Measurements from ENCODE around the gene LARGE1. TPM values are rescaled to one million over a fixed set of nuclear protein-coding genes. Genes with fewer than 3 reads are reported as not detected.
A peak's percentile ranks its signal among the peaks of the same experiment; 100 is the strongest.

The LARGE1 gene
- 10 to 100 TPM; 40.8 to 68.9 (median 56.0) TPM for total RNA-seq
- polyA plus RNA-seq, result 10 to 100 TPM; 14.9 to 91.6 (median 25.9) TPM
- long read RNA-seq, donor 1, full-length matches to known transcripts, result 4 of 27 reads
- long read RNA-seq, donor 1, partial matches to known transcripts, result 15 of 27 reads
- long read RNA-seq, donor 1, other reads (novel, unspliced or antisense), result 8 of 27 reads
- long read RNA-seq, donor 2, full-length matches to known transcripts, result 7 of 97 reads
- long read RNA-seq, donor 2, partial matches to known transcripts, result 76 of 97 reads
- long read RNA-seq, donor 2, other reads (novel, unspliced or antisense), result 14 of 97 reads

DNA sequence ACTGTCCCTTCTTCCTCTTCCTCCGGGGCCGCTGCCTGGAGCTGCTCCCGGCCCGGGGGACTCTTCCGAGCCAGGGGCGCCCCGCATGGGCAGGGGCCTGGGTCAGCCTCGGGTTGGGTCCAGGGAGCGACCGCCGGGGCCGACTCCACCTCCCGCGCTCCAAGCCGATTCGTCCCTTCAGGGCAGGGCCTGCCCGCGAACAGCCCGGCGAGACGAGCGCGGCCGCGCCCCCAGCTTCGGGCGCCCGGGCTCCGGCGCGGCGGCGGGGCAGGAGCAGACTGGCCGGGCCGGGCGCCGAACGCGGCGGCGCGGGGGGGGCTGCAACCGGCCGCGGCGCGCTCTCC is at the start of gene LARGE1:
LARGE1 (minus strand) TSS at position 280 of the 344 bp plus-strand sequence.
- Histone ChIP-seq H3K27ac (peak within 1 kb of the TSS; percentile 89), H3K4me1 (peaks cover 37% of the 10 kb centered on the region), H3K27me3 (ENCODE audit: insufficient read depth in 3 of 3, low read length in 2 of 3) (no peaks in the 10 kb centered on the region), H3K4me3 (peak within 1 kb of the TSS; percentile 98), H3K9me3 (no peaks in the 10 kb centered on the region), H3K36me3 (ENCODE audit: insufficient read depth in 1 of 2, low read depth in 1 of 2) (no peaks in the 10 kb centered on the region)
- TF ChIP-seq, protein P1, sequence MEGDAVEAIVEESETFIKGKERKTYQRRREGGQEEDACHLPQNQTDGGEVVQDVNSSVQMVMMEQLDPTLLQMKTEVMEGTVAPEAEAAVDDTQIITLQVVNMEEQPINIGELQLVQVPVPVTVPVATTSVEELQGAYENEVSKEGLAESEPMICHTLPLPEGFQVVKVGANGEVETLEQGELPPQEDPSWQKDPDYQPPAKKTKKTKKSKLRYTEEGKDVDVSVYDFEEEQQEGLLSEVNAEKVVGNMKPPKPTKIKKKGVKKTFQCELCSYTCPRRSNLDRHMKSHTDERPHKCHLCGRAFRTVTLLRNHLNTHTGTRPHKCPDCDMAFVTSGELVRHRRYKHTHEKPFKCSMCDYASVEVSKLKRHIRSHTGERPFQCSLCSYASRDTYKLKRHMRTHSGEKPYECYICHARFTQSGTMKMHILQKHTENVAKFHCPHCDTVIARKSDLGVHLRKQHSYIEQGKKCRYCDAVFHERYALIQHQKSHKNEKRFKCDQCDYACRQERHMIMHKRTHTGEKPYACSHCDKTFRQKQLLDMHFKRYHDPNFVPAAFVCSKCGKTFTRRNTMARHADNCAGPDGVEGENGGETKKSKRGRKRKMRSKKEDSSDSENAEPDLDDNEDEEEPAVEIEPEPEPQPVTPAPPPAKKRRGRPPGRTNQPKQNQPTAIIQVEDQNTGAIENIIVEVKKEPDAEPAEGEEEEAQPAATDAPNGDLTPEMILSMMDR (IDR thresholded peaks at IDR 0.05), result no peak
- peak; percentile 45 to 59 for DNase-seq
- intact Hi-C loops (cut with DNase I), result loop anchor here (5.0 to 10.0 kb wide), 3 partner anchors 163 to 618 kb away; no protein-coding TSS in a partner anchor
- peak; percentile 1 to 34 (median 26) for ATAC-seq
- WGBS, 3 donors, result 0 to 2% (median 1%) methylated on average over 17 to 46 of the region's 47 CpGs

DNA sequence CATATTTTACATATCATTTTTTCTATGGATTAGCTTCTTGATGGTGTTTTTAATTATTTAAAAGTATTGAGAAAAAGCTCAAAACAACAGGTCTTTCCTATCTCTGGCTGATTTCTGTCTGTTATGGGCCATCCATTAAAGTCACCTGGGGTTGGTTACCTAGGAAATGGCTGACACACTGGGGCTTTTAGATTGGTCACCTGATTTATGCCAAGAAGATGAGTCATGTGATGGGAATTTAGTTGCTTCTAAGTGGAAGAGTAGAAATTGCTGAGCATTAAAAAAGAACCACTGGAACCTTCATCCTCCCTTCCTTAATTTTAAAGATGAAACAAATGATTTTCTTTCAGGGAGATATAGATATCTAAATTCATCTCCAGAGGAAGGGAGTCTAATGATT is 48.8 kb upstream of the LARGE1 start:
- peaks cover 0 to 7% (median 2%) of the 10 kb centered on the region in 3 donors for H3K27me3 ChIP-seq (ENCODE audit: insufficient read depth in 3 of 3, low read length in 2 of 3)
- DNase-seq (no peak), ATAC-seq (no peak)
- H3K9me3 ChIP-seq, result no peaks in the 10 kb centered on the region
- TF ChIP-seq, protein P1 (IDR thresholded peaks at IDR 0.05), result no peak
- no peak overlapping the region for H3K4me3 ChIP-seq
- H3K27ac ChIP-seq, result no peak overlapping the region
- intact Hi-C loops (cut with DNase I), result no loop called here
- H3K36me3 ChIP-seq (ENCODE audit: insufficient read depth in 1 of 2, low read depth in 1 of 2), result no peaks in the 10 kb centered on the region
- H3K4me1 ChIP-seq, result no peaks in the 10 kb centered on the region

DNA sequence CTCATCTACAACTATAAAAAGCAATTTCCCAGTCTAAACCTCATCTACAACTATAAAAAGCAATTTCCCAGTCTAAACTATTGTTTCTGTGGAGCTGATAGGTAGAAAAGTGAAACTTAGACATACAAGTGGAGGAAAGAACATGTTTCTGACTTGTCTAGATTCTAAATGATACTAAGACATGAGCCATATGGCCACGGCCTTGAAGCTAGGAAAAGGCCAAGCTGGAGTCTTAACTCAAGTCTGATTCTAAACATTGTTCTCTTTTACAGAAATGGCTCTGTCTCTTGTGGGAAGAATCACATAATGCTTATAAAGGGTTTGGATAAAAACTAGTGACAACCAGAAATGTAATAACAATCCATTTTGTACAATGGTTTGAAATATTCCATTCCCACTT is 43.8 kb upstream of the LARGE1 start:
- WGBS, 3 donors, result 81 to 89% (median 88%) methylated on average over 1 of the region's 1 CpG
- H3K4me3 ChIP-seq, result no peak overlapping the region
- TF ChIP-seq, protein P1 (IDR thresholded peaks at IDR 0.05), result no peak

DNA sequence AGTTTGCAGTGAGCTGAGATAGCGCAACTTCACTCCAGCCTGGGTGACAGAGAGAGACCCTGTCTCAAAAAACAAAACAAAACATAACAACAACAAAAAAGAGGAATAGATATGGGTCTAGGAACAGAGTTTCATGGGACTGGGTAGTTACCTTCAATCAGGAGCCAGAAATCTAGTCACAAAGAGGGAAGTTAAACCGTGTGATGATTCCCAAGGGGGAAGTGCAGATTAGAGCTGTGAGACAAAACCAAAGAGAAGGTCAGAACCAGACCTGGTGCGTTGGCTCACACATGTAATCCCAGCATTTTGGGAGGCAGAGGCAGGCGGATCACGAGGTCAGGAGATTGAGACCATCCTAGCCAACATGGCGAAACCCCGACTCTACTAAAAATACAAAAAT is 42.1 kb upstream of the LARGE1 start:
- H3K36me3 ChIP-seq (ENCODE audit: insufficient read depth in 1 of 2, low read depth in 1 of 2), result no peaks in the 10 kb centered on the region

More for the DNA sequence above, 43.8 kb upstream of the LARGE1 start:
- H3K9me3 ChIP-seq, result no peaks in the 10 kb centered on the region
- peaks cover 0 to 3% (median 0%) of the 10 kb centered on the region in 3 donors for H3K27me3 ChIP-seq (ENCODE audit: insufficient read depth in 3 of 3, low read length in 2 of 3)
- no peak for DNase-seq
- no peaks in the 10 kb centered on the region for H3K36me3 ChIP-seq (ENCODE audit: insufficient read depth in 1 of 2, low read depth in 1 of 2)
- H3K4me1 ChIP-seq, result no peaks in the 10 kb centered on the region
- no peak overlapping the region for H3K27ac ChIP-seq
- no peak for ATAC-seq
- intact Hi-C loops (cut with DNase I), result no loop called here

More for the DNA sequence above, 42.1 kb upstream of the LARGE1 start:
- 81 to 84% (median 83%) methylated on average over 7 of the region's 7 CpGs for WGBS, 3 donors
- Histone ChIP-seq H3K4me3 (no peak overlapping the region), H3K9me3 (no peaks in the 10 kb centered on the region), H3K4me1 (no peaks in the 10 kb centered on the region), H3K27me3 (ENCODE audit: insufficient read depth in 3 of 3, low read length in 2 of 3) (peaks cover 0 to 3% (median 0%) of the 10 kb centered on the region in 3 donors), H3K27ac (no peak overlapping the region)
- intact Hi-C loops (cut with DNase I), result no loop called here
- ATAC-seq (no peak), DNase-seq (no peak)
- TF ChIP-seq, protein P1 (IDR thresholded peaks at IDR 0.05), result no peak
